ENCODE results near the gene ZBTB12.
A peak's percentile ranks its signal among the peaks of the same experiment; 100 is the strongest.

Gene ZBTB12

GRCh38 chr6:31946370-31946885 is 44.5 kb upstream of the ZBTB12 start:
- DNase-seq (ENCODE audit: low read depth) = no peak
- H3K4me3 ChIP-seq (ENCODE audit: low read length) = no peak overlapping the region
- TF ChIP-seq CTCF (IDR thresholded peaks at IDR 0.05; ENCODE audit: insufficient read depth, low read depth, low read length, missing control alignments) = no peak

- no peak within 1 kb of the TSS for H3K4me3 ChIP-seq (ENCODE audit: low read length)
- peak; percentile 91 for DNase-seq (ENCODE audit: low read depth)
- no peak for TF ChIP-seq CTCF (IDR thresholded peaks at IDR 0.05; ENCODE audit: insufficient read depth, low read depth, low read length, missing control alignments)
Observed at GRCh38 chr6:31945507-31946369, 43.9 kb upstream of the ZBTB12 start, which contains the start of gene CFB. Gene CFB, plus strand, starts transcription at chr6:31946095. Its CDS starts 127 bp downstream, at chr6:31946222.

GRCh38 chr6:31945154-31945506 is 43.2 kb upstream of the ZBTB12 start:
- TF ChIP-seq CTCF (IDR thresholded peaks at IDR 0.05; ENCODE audit: insufficient read depth, low read depth, low read length, missing control alignments) = no peak
- no peak for DNase-seq (ENCODE audit: low read depth)
- no peak overlapping the region for H3K4me3 ChIP-seq (ENCODE audit: low read length)

GRCh38 chr6:31943742-31944141 is 41.9 kb upstream of the ZBTB12 start:
- no peak for TF ChIP-seq CTCF (IDR thresholded peaks at IDR 0.05; ENCODE audit: insufficient read depth, low read depth, low read length, missing control alignments)
- DNase-seq (ENCODE audit: low read depth) = no peak
- H3K4me3 ChIP-seq (ENCODE audit: low read length) = no peak overlapping the region

GRCh38 chr6:31940256-31940664 is 38.4 kb upstream of the ZBTB12 start:
- H3K4me3 ChIP-seq (ENCODE audit: low read length) = no peak overlapping the region
- TF ChIP-seq CTCF (IDR thresholded peaks at IDR 0.05; ENCODE audit: insufficient read depth, low read depth, low read length, missing control alignments) = no peak
- DNase-seq (ENCODE audit: low read depth) = no peak

- no peak for DNase-seq (ENCODE audit: low read depth)
- TF ChIP-seq CTCF (IDR thresholded peaks at IDR 0.05; ENCODE audit: insufficient read depth, low read depth, low read length, missing control alignments) = no peak
- H3K4me3 ChIP-seq (ENCODE audit: low read length) = no peak overlapping the region
Observed at GRCh38 chr6:31935823-31936222, 33.9 kb upstream of the ZBTB12 start.
